Uterus (tissue), 4 donors: Measurements from ENCODE around the gene ALOX5. TPM values are rescaled to one million over a fixed set of nuclear protein-coding genes. Genes with fewer than 3 reads are reported as not detected.

Source experiments
- DNase-seq, 2 donors: peaks; one replicate each; pipeline ENCODE4 v3.0.0-alpha.2; 2019 to 2020
- H3K27ac ChIP-seq, 2 donors: fragments of 200-600 bp; sonication (generic); 1 replicate in 1 of 2; 2 replicates in 1 of 2; pipeline ENCODE4 v1.5.1; 2016 to 2018
- H3K27me3 ChIP-seq, 2 donors: fragments of 200-600 bp; sonication (generic); one replicate each; pipeline ENCODE4 v1.5.1; 2018 to 2019; ENCODE audit warnings: control low read depth in 1 of 2
- H3K36me3 ChIP-seq, 2 donors: fragments of 200-600 bp; sonication (generic); one replicate each; pipeline ENCODE4 v1.5.1; 2019; ENCODE audit warnings: control low read depth in 1 of 2
- H3K4me1 ChIP-seq, 2 donors: fragments of 200-600 bp; sonication (generic); one replicate each; pipeline ENCODE4 v1.5.1; 2018 to 2019; ENCODE audit warnings: control low read depth in 1 of 2
- H3K4me3 ChIP-seq, 2 donors: fragments of 200-600 bp; sonication (generic); 1 replicate in 1 of 2; 2 replicates in 1 of 2; pipeline ENCODE4 v1.5.1; 2018 to 2019; ENCODE audit warnings: mild to moderate bottlenecking in 1 of 2
- H3K9me3 ChIP-seq, 2 donors: fragments of 200-600 bp; sonication (generic); one replicate each; pipeline ENCODE4 v1.5.1; 2019; ENCODE audit warnings: control low read depth in 1 of 2
- CTCF ChIP-seq, 4 experiments: fragments of 200-600 bp in 2 of 4; fragments of 450-650 bp in 2 of 4; sonication (generic) in 2 of 4; IDR thresholded peaks; one replicate each; pipeline ENCODE4 v1.5.1; 2016 to 2019; ENCODE audit warnings: antibody characterized with exemption in 4 of 4, mild to moderate bottlenecking in 2 of 4, moderate library complexity in 1 of 4
- POLR2A ChIP-seq, 2 donors: fragments of 450-650 bp; IDR thresholded peaks; one replicate each; pipeline ENCODE4 v1.6.1; 2016; ENCODE audit warnings: antibody characterized with exemption in 2 of 2, mild to moderate bottlenecking in 1 of 2, moderate library complexity in 1 of 2
- intact Hi-C: fragments of 100-400 bp; cut with DNase I; formaldehyde crosslinking; loops from one replicate; pipeline ENCODE4 v1.15.1; 2023; ENCODE audit warnings: low total_unique reads
- total RNA-seq, 4 donors: library from RNA; depleted of rRNA in 3 of 4; stranded (reverse); fragments of >200 nt in 3 of 4; gene quantifications; one replicate each; pipeline versions ENCODE4 v1.1.0 to v1.2.4, GENCODE V29; 2014 to 2023
- donor health status: DM: yes; HTN: yes; CAD: no.

ALOX5 gene
- total RNA-seq, 4 donors from 2014 or later = 3.5 to 32.5 (median 10.6) TPM

- no peak for TF ChIP-seq POLR2A (IDR thresholded peaks at IDR 0.05)
- TF ChIP-seq CTCF (IDR thresholded peaks at IDR 0.05) = no peak
- Histone ChIP-seq H3K27me3 (no peaks in the 10 kb centered on the region), H3K36me3 (no peaks in the 10 kb centered on the region), H3K4me3 (no peak overlapping the region), H3K4me1 (no peaks in the 10 kb centered on the region), H3K9me3 (no peaks in the 10 kb centered on the region), H3K27ac (no peak overlapping the region)
- intact Hi-C loops = no loop called here
- DNase-seq = no peak
These were observed 50.8 kb downstream of the ALOX5 start for GRCh38 chr10:45424668-45425404.

GRCh38 chr10:45425621-45426563 is 51.9 kb downstream of the ALOX5 start:
- intact Hi-C loops = no loop called here
- Histone ChIP-seq H3K4me1 (no peaks in the 10 kb centered on the region), H3K27ac (no peak overlapping the region)

GRCh38 chr10:45427262-45427969 is 53.4 kb downstream of the ALOX5 start:
- H3K27me3 ChIP-seq = no peaks in the 10 kb centered on the region
- no peak overlapping the region for H3K4me3 ChIP-seq
- no peak for DNase-seq
- no peak overlapping the region for H3K27ac ChIP-seq
- intact Hi-C loops = no loop called here
- H3K4me1 ChIP-seq = no peaks in the 10 kb centered on the region
- TF ChIP-seq POLR2A (IDR thresholded peaks at IDR 0.05) (no peak), CTCF (IDR thresholded peaks at IDR 0.05) (no peak)
- H3K9me3 ChIP-seq = no peaks in the 10 kb centered on the region
- no peaks in the 10 kb centered on the region for H3K36me3 ChIP-seq

More at GRCh38 chr10:45425621-45426563, 51.9 kb downstream of the ALOX5 start:
- DNase-seq = no peak
- Histone ChIP-seq H3K36me3 (no peaks in the 10 kb centered on the region), H3K27me3 (no peaks in the 10 kb centered on the region), H3K4me3 (no peak overlapping the region), H3K9me3 (no peaks in the 10 kb centered on the region)
- no peak for TF ChIP-seq POLR2A (IDR thresholded peaks at IDR 0.05)
- TF ChIP-seq CTCF (IDR thresholded peaks at IDR 0.05) = no peak

GRCh38 chr10:45427970-45428366 is 54.0 kb downstream of the ALOX5 start:
- TF ChIP-seq CTCF (IDR thresholded peaks at IDR 0.05) (no peak), POLR2A (IDR thresholded peaks at IDR 0.05) (no peak)
- intact Hi-C loops = no loop called here
- H3K9me3 ChIP-seq = no peaks in the 10 kb centered on the region
- H3K4me3 ChIP-seq = no peak overlapping the region
- H3K27ac ChIP-seq = no peak overlapping the region
- DNase-seq = no peak
- no peaks in the 10 kb centered on the region for H3K4me1 ChIP-seq
- no peaks in the 10 kb centered on the region for H3K27me3 ChIP-seq
- H3K36me3 ChIP-seq = no peaks in the 10 kb centered on the region
